ENCODE results near the gene KRTAP1-1. TPM values are rescaled to one million over a fixed set of nuclear protein-coding genes. Genes with fewer than 3 reads are reported as not detected.

The KRTAP1-1 gene
- total and polyA plus RNA-seq, 2 experiments from 2014 or later, result not detected

DNA sequence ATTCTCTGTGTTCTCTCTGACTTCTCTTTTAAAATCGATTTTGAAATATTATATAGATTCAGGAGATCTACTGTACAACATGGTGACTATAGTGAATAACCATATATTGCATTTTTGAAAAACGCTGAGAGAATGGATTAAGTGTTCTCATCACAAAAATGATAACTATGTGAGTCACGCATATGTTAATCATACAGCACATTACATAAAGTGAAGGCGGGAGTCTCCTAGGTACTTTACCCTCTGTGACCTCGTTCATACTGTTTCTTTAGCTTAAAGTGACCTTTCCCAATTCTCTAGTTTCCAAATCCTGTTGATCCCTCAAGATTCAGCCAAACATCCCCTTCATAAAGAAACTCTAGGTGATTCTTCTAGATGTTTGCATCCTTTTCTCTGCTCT lies 38.4 kb downstream of the KRTAP1-1 start:
- Histone ChIP-seq H3K4me3 (no peak overlapping the region), H3K79me2 (replicated peaks; ENCODE audit: insufficient read depth) (no peaks in the 10 kb centered on the region), H3K4me1 (ENCODE audit: insufficient read depth) (no peaks in the 10 kb centered on the region), H4K20me1 (replicated peaks; ENCODE audit: insufficient read depth) (no peaks in the 10 kb centered on the region), H3K9me2 (ENCODE audit: insufficient read depth) (no peaks in the 10 kb centered on the region), H3K36me3 (ENCODE audit: insufficient read depth) (no peaks in the 10 kb centered on the region), H3K4me2 (no peak overlapping the region), H2AFZ (no peak overlapping the region), H3F3A (replicated peaks; ENCODE audit: low read depth) (no peaks in the 10 kb centered on the region), H3K27ac (ENCODE audit: low read depth) (no peak overlapping the region), H3K27me3 (ENCODE audit: insufficient read depth) (no peaks in the 10 kb centered on the region)
- no peaks in the 10 kb centered on the region for H3K36me3 Mint-ChIP-seq (ENCODE audit: low read depth)
- no peaks in the 10 kb centered on the region for H3K27me3 Mint-ChIP-seq (ENCODE audit: insufficient read depth, low read depth, poor library complexity)
- no peak overlapping the region for H3K4me3 Mint-ChIP-seq
- no peak overlapping the region for H3K27ac Mint-ChIP-seq
- no peak for ATAC-seq
- H3K9me3 Mint-ChIP-seq, result no peaks in the 10 kb centered on the region
- DNase-seq (ENCODE audit: low spot score), result no peak
- no peak for TF ChIP-seq NANOG (IDR thresholded peaks at IDR 0.05; ENCODE audit: borderline replicate concordance)
- TF ChIP-seq JUNB (IDR thresholded peaks at IDR 0.05; ENCODE audit: unreplicated experiment), result no peak
- no peak for TF ChIP-seq ZNF331 (CRISPR knock-in tag; IDR thresholded peaks at IDR 0.05; ENCODE audit: low read depth)
- no peaks in the 10 kb centered on the region for H3K4me1 Mint-ChIP-seq

DNA sequence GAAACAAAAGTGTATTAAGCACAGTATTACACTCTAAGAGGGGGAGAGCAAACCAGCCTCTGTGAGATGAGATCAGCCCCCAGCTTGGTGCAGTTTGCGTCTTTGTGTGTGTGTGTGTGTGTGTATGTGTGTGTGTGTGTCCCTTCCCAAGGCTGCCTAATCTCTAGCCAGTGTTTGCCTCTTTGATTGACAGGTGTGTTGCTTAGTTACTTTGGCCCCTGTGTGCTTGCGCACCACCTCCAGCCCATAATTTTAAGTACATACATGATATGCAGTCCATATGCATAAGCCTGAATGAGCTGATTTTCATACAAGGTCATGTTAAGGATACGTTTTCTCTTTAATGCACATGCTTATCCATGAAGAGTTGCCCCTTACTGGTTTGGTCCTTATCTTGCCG lies 39.5 kb downstream of the KRTAP1-1 start:
- Histone ChIP-seq H3K4me3 (no peak overlapping the region), H3K36me3 (ENCODE audit: insufficient read depth) (no peaks in the 10 kb centered on the region), H3K4me2 (no peak overlapping the region), H3K4me1 (ENCODE audit: insufficient read depth) (no peaks in the 10 kb centered on the region), H3K27ac (ENCODE audit: low read depth) (no peak overlapping the region), H2AFZ (no peak overlapping the region), H4K20me1 (replicated peaks; ENCODE audit: insufficient read depth) (no peaks in the 10 kb centered on the region), H3K27me3 (ENCODE audit: insufficient read depth) (no peaks in the 10 kb centered on the region), H3F3A (replicated peaks; ENCODE audit: low read depth) (no peaks in the 10 kb centered on the region), H3K79me2 (replicated peaks; ENCODE audit: insufficient read depth) (no peaks in the 10 kb centered on the region), H3K9me2 (ENCODE audit: insufficient read depth) (no peaks in the 10 kb centered on the region)
- Mint-ChIP-seq H3K27ac (no peak overlapping the region), H3K4me1 (no peaks in the 10 kb centered on the region), H3K9me3 (no peaks in the 10 kb centered on the region), H3K4me3 (no peak overlapping the region), H3K36me3 (ENCODE audit: low read depth) (no peaks in the 10 kb centered on the region), H3K27me3 (ENCODE audit: insufficient read depth, low read depth, poor library complexity) (no peaks in the 10 kb centered on the region)
- ATAC-seq, result no peak
- DNase-seq (ENCODE audit: low spot score), result no peak
- TF ChIP-seq POLR2AphosphoS5 (IDR thresholded peaks at IDR 0.05; ENCODE audit: low read depth), result no peak
- TF ChIP-seq ZNF114 (CRISPR knock-in tag; IDR thresholded peaks at IDR 0.05), result no peak
- TF ChIP-seq, protein P1, sequence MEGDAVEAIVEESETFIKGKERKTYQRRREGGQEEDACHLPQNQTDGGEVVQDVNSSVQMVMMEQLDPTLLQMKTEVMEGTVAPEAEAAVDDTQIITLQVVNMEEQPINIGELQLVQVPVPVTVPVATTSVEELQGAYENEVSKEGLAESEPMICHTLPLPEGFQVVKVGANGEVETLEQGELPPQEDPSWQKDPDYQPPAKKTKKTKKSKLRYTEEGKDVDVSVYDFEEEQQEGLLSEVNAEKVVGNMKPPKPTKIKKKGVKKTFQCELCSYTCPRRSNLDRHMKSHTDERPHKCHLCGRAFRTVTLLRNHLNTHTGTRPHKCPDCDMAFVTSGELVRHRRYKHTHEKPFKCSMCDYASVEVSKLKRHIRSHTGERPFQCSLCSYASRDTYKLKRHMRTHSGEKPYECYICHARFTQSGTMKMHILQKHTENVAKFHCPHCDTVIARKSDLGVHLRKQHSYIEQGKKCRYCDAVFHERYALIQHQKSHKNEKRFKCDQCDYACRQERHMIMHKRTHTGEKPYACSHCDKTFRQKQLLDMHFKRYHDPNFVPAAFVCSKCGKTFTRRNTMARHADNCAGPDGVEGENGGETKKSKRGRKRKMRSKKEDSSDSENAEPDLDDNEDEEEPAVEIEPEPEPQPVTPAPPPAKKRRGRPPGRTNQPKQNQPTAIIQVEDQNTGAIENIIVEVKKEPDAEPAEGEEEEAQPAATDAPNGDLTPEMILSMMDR (conservative IDR thresholded peaks at IDR 0.05; ENCODE audit: low read depth in 2 of 2), result no peak
- TF ChIP-seq STAT1 (IDR thresholded peaks at IDR 0.05; ENCODE audit: unreplicated experiment), result no peak
- TF ChIP-seq, protein P2, sequence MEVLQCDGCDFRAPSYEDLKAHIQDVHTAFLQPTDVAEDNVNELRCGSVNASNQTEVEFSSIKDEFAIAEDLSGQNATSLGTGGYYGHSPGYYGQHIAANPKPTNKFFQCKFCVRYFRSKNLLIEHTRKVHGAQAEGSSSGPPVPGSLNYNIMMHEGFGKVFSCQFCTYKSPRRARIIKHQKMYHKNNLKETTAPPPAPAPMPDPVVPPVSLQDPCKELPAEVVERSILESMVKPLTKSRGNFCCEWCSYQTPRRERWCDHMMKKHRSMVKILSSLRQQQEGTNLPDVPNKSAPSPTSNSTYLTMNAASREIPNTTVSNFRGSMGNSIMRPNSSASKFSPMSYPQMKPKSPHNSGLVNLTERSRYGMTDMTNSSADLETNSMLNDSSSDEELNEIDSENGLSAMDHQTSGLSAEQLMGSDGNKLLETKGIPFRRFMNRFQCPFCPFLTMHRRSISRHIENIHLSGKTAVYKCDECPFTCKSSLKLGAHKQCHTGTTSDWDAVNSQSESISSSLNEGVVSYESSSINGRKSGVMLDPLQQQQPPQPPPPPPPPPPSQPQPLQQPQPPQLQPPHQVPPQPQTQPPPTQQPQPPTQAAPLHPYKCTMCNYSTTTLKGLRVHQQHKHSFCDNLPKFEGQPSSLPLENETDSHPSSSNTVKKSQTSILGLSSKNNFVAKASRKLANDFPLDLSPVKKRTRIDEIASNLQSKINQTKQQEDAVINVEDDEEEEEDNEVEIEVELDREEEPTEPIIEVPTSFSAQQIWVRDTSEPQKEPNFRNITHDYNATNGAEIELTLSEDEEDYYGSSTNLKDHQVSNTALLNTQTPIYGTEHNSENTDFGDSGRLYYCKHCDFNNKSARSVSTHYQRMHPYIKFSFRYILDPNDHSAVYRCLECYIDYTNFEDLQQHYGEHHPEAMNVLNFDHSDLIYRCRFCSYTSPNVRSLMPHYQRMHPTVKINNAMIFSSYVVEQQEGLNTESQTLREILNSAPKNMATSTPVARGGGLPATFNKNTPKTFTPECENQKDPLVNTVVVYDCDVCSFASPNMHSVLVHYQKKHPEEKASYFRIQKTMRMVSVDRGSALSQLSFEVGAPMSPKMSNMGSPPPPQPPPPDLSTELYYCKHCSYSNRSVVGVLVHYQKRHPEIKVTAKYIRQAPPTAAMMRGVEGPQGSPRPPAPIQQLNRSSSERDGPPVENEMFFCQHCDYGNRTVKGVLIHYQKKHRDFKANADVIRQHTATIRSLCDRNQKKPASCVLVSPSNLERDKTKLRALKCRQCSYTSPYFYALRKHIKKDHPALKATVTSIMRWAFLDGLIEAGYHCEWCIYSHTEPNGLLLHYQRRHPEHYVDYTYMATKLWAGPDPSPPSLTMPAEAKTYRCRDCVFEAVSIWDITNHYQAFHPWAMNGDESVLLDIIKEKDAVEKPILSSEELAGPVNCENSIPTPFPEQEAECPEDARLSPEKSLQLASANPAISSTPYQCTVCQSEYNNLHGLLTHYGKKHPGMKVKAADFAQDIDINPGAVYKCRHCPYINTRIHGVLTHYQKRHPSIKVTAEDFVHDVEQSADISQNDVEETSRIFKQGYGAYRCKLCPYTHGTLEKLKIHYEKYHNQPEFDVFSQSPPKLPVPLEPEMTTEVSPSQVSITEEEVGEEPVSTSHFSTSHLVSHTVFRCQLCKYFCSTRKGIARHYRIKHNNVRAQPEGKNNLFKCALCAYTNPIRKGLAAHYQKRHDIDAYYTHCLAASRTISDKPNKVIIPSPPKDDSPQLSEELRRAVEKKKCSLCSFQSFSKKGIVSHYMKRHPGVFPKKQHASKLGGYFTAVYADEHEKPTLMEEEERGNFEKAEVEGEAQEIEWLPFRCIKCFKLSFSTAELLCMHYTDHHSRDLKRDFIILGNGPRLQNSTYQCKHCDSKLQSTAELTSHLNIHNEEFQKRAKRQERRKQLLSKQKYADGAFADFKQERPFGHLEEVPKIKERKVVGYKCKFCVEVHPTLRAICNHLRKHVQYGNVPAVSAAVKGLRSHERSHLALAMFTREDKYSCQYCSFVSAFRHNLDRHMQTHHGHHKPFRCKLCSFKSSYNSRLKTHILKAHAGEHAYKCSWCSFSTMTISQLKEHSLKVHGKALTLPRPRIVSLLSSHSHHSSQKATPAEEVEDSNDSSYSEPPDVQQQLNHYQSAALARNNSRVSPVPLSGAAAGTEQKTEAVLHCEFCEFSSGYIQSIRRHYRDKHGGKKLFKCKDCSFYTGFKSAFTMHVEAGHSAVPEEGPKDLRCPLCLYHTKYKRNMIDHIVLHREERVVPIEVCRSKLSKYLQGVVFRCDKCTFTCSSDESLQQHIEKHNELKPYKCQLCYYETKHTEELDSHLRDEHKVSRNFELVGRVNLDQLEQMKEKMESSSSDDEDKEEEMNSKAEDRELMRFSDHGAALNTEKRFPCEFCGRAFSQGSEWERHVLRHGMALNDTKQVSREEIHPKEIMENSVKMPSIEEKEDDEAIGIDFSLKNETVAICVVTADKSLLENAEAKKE (CRISPR knock-in tag; IDR thresholded peaks at IDR 0.05), result no peak
- TF ChIP-seq, protein P3, sequence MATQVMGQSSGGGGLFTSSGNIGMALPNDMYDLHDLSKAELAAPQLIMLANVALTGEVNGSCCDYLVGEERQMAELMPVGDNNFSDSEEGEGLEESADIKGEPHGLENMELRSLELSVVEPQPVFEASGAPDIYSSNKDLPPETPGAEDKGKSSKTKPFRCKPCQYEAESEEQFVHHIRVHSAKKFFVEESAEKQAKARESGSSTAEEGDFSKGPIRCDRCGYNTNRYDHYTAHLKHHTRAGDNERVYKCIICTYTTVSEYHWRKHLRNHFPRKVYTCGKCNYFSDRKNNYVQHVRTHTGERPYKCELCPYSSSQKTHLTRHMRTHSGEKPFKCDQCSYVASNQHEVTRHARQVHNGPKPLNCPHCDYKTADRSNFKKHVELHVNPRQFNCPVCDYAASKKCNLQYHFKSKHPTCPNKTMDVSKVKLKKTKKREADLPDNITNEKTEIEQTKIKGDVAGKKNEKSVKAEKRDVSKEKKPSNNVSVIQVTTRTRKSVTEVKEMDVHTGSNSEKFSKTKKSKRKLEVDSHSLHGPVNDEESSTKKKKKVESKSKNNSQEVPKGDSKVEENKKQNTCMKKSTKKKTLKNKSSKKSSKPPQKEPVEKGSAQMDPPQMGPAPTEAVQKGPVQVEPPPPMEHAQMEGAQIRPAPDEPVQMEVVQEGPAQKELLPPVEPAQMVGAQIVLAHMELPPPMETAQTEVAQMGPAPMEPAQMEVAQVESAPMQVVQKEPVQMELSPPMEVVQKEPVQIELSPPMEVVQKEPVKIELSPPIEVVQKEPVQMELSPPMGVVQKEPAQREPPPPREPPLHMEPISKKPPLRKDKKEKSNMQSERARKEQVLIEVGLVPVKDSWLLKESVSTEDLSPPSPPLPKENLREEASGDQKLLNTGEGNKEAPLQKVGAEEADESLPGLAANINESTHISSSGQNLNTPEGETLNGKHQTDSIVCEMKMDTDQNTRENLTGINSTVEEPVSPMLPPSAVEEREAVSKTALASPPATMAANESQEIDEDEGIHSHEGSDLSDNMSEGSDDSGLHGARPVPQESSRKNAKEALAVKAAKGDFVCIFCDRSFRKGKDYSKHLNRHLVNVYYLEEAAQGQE (IDR thresholded peaks at IDR 0.05; ENCODE audit: unreplicated experiment), result no peak
- no peak for TF ChIP-seq EZH2 (IDR thresholded peaks at IDR 0.05; ENCODE audit: low read depth, unreplicated experiment)
- TF ChIP-seq EZH2phosphoT487 (IDR thresholded peaks at IDR 0.05; ENCODE audit: unreplicated experiment), result no peak
- TF ChIP-seq ZNF331 (CRISPR knock-in tag; IDR thresholded peaks at IDR 0.05; ENCODE audit: low read depth), result no peak
- no peak for TF ChIP-seq CREB1 (CRISPR knock-in tag; IDR thresholded peaks at IDR 0.05; ENCODE audit: low read depth)

Measured in GM23338 (cell line).